H9 (cell line): ENCODE results near the gene PDYN. TPM values are rescaled to one million over a fixed set of nuclear protein-coding genes. Genes with fewer than 3 reads are reported as not detected.

Experiments
- DNase-seq: peaks from one replicate; pipeline ENCODE4 v3.0.0-alpha.2; 2017
- H2AFZ ChIP-seq: one replicate; pipeline ENCODE4 v1.6.1; 2013; ENCODE audit warnings: mild to moderate bottlenecking, low read length, control low read depth, moderate library complexity
- H2AK5ac ChIP-seq: 2 replicates; pipeline ENCODE4 v1.6.1; 2013; ENCODE audit warnings: low read length, control low read depth, mixed read lengths; ENCODE audit not compliant: insufficient read length
- H2BK120ac ChIP-seq: one replicate; pipeline ENCODE4 v1.6.1; 2013; ENCODE audit warnings: low read depth, mild to moderate bottlenecking, low read length, control low read depth, inconsistent platforms; ENCODE audit not compliant: poor library complexity, severe bottlenecking
- H2BK12ac ChIP-seq: 2 replicates; pipeline ENCODE4 v1.6.1; 2013; ENCODE audit warnings: low read length, control low read depth, mixed read lengths, low read depth; ENCODE audit not compliant: insufficient read length
- H2BK15ac ChIP-seq: 2 replicates; pipeline ENCODE4 v1.6.1; 2013; ENCODE audit warnings: low read depth, low read length, control low read depth
- H2BK20ac ChIP-seq: one replicate; pipeline ENCODE4 v1.6.1; 2013; ENCODE audit warnings: low read depth, mild to moderate bottlenecking, low read length, control low read depth, inconsistent platforms; ENCODE audit not compliant: poor library complexity, severe bottlenecking
- H2BK5ac ChIP-seq: 2 replicates; pipeline ENCODE4 v1.6.1; 2013; ENCODE audit warnings: low read length, control low read depth, mixed read lengths; ENCODE audit not compliant: insufficient read length
- H3K14ac ChIP-seq: 2 replicates; pipeline ENCODE4 v1.6.1; 2013; ENCODE audit warnings: low read length, control low read depth; ENCODE audit not compliant: insufficient read depth
- H3K18ac ChIP-seq: 2 replicates; pipeline ENCODE4 v1.6.1; 2013; ENCODE audit warnings: low read depth, mild to moderate bottlenecking, mixed read lengths, low read length, control low read depth; ENCODE audit not compliant: insufficient read length
- H3K23ac ChIP-seq: 2 replicates; pipeline ENCODE4 v1.6.1; 2013; ENCODE audit warnings: low read length, control low read depth, mixed read lengths, low read depth; ENCODE audit not compliant: insufficient read length
- H3K23me2 ChIP-seq: 2 replicates; pipeline ENCODE4 v1.6.1; 2013; ENCODE audit warnings: low read depth, mild to moderate bottlenecking, mixed read lengths, low read length, control low read depth; ENCODE audit not compliant: insufficient read length, poor library complexity, severe bottlenecking
- H3K27ac ChIP-seq: 2 replicates; pipeline ENCODE4 v1.5.1; 2013; ENCODE audit warnings: low read length, control low read depth, mixed read lengths, low read depth; ENCODE audit not compliant: insufficient read length
- H3K27me3 ChIP-seq: 2 replicates; pipeline ENCODE4 v1.6.1; 2013; ENCODE audit warnings: low read length, control low read depth, inconsistent platforms; ENCODE audit not compliant: insufficient read depth
- H3K4ac ChIP-seq: 2 replicates; pipeline ENCODE4 v1.6.1; 2013; ENCODE audit warnings: low read depth, mild to moderate bottlenecking, control low read depth, inconsistent platforms, low read length, moderate library complexity
- H3K4me1 ChIP-seq: 2 replicates; pipeline ENCODE4 v1.6.1; 2013; ENCODE audit warnings: low read length, control low read depth, inconsistent platforms; ENCODE audit not compliant: insufficient read depth
- H3K4me2 ChIP-seq: 2 replicates; pipeline ENCODE4 v1.6.1; 2013; ENCODE audit warnings: low read length, control low read depth, mixed read lengths; ENCODE audit not compliant: insufficient read length, insufficient read depth
- H3K56ac ChIP-seq: 2 replicates; pipeline ENCODE4 v1.6.1; 2013; ENCODE audit warnings: low read depth, mild to moderate bottlenecking, mixed read lengths, low read length, control low read depth; ENCODE audit not compliant: insufficient read length
- H3K79me1 ChIP-seq: 2 replicates; pipeline ENCODE4 v1.6.1; 2013; ENCODE audit warnings: low read depth, mild to moderate bottlenecking, moderate library complexity, low read length, control low read depth, inconsistent platforms; ENCODE audit not compliant: insufficient read depth, poor library complexity, severe bottlenecking
- H3K79me2 ChIP-seq: 2 replicates; pipeline ENCODE4 v1.6.1; 2013; ENCODE audit warnings: low read length, control low read depth, inconsistent platforms; ENCODE audit not compliant: insufficient read depth
- H3K9ac ChIP-seq: 2 replicates; pipeline ENCODE4 v1.6.1; 2013; ENCODE audit warnings: low read length, control low read depth, mixed read lengths; ENCODE audit not compliant: insufficient read length; ENCODE audit errors: extremely low read depth
- H3K9me3 ChIP-seq: one replicate; pipeline ENCODE4 v1.6.1; 2013; ENCODE audit warnings: low read depth, low read length, inconsistent platforms; ENCODE audit not compliant: control insufficient read depth
- H3T11ph ChIP-seq: one replicate; pipeline ENCODE4 v1.6.1; 2013; ENCODE audit warnings: mild to moderate bottlenecking, low read length, control low read depth, inconsistent platforms
- H4K20me1 ChIP-seq: one replicate; pipeline ENCODE4 v1.6.1; 2013; ENCODE audit not compliant: control insufficient read depth, insufficient read length, insufficient read depth
- H4K5ac ChIP-seq: 2 replicates; pipeline ENCODE4 v1.6.1; 2013; ENCODE audit warnings: low read depth, mild to moderate bottlenecking, mixed read lengths, low read length, control low read depth; ENCODE audit not compliant: insufficient read length
- H4K8ac ChIP-seq: replicated peaks from 2 replicates; pipeline ENCODE4 v1.6.1; 2013; ENCODE audit warnings: low read length, control low read depth, mixed read lengths, low read depth; ENCODE audit not compliant: insufficient read length
- H4K91ac ChIP-seq: 2 replicates; pipeline ENCODE4 v1.6.1; 2013; ENCODE audit warnings: low read depth, mild to moderate bottlenecking, moderate library complexity, mixed read lengths, low read length, control low read depth; ENCODE audit not compliant: insufficient read length
- H3K27ac Mint-ChIP-seq, 3 experiments: 2 replicates in 2 of 3; 3 replicates in 1 of 3; pipeline ENCODE4 v1.8.0; 2020 to 2021; ENCODE audit warnings: mixed read lengths in 3 of 3, mild to moderate bottlenecking in 1 of 3, moderate library complexity in 1 of 3
- H3K27me3 Mint-ChIP-seq: 2 replicates; pipeline ENCODE4 v1.8.0; 2021; ENCODE audit warnings: low read depth, mild to moderate bottlenecking, moderate library complexity, mixed read lengths
- H3K36me3 Mint-ChIP-seq, 3 experiments: 2 replicates in 2 of 3; 3 replicates in 1 of 3; pipeline ENCODE4 v1.8.0; 2020 to 2021; ENCODE audit warnings: low read depth in 3 of 3, mixed read lengths in 3 of 3; ENCODE audit not compliant: insufficient read depth in 1 of 3
- H3K4me1 Mint-ChIP-seq, 2 experiments: 2 replicates each; pipeline ENCODE4 v1.8.0; 2020; ENCODE audit warnings: mixed read lengths in 2 of 2
- H3K4me3 Mint-ChIP-seq, 2 experiments: 2 replicates in 1 of 2; 3 replicates in 1 of 2; pipeline ENCODE4 v1.8.0; 2020 to 2021; ENCODE audit warnings: mild to moderate bottlenecking in 2 of 2, mixed read lengths in 2 of 2, moderate library complexity in 1 of 2
- H3K9me3 Mint-ChIP-seq, 2 experiments: 2 replicates in 1 of 2; 3 replicates in 1 of 2; pipeline ENCODE4 v1.8.0; 2020; ENCODE audit warnings: mild to moderate bottlenecking in 2 of 2, mixed read lengths in 2 of 2, moderate library complexity in 1 of 2
- CTCF ChIP-seq: fragments of 200-600 bp; sonication (generic); conservative IDR thresholded peaks from 3 replicates; pipeline ENCODE4 v1.8.0; 2021; ENCODE audit warnings: antibody characterized with exemption, mild to moderate bottlenecking
- WGBS: extraction: QIAGEN DNeasy Blood & Tissue Kit; methylation state at CpG from one replicate; pipeline ENCODE4 v1.1.7; 2013; ENCODE audit warnings: missing lambda C conversion rate, low lambda C conversion rate, mixed read lengths; ENCODE audit not compliant: insufficient read length; ENCODE audit errors: extremely low coverage; 5-methylcytosine and 5-hydroxymethylcytosine counted together
- total RNA-seq: library from RNA; stranded (reverse); gene quantifications from 2 replicates; pipeline ENCODE4 v1.2.1, GENCODE V29; 2021

PDYN gene
- total RNA-seq, 1 experiment from 2014 or later = 0.63 TPM

GRCh38 chr20:2026004-2026403 lies 32.1 kb upstream of the PDYN start:
- Histone ChIP-seq H3K4ac (no peak overlapping the region), H3K4me2 (no peak overlapping the region), H3K23ac (no peak overlapping the region), H3K27me3 (no peaks in the 10 kb centered on the region), H4K20me1 (no peaks in the 10 kb centered on the region), H4K91ac (no peak overlapping the region), H3K27ac (no peak overlapping the region), H3K79me2 (no peaks in the 10 kb centered on the region), H3K56ac (no peak overlapping the region), H2BK20ac (no peak overlapping the region), H2AK5ac (no peak overlapping the region), H2AFZ (no peak overlapping the region), H3K18ac (no peak overlapping the region), H3T11ph (no peak overlapping the region), H2BK15ac (no peak overlapping the region), H2BK5ac (no peak overlapping the region), H3K79me1 (no peaks in the 10 kb centered on the region), H3K9me3 (no peaks in the 10 kb centered on the region), H2BK120ac (no peak overlapping the region), H4K5ac (no peak overlapping the region), H4K8ac (no peak overlapping the region), H3K9ac (no peak overlapping the region), H3K23me2 (no peaks in the 10 kb centered on the region), H3K4me1 (no peaks in the 10 kb centered on the region), H2BK12ac (no peak overlapping the region), H3K14ac (no peak overlapping the region)
- H3K27ac Mint-ChIP-seq = no peak overlapping the region
- no peak for DNase-seq
- H3K9me3 Mint-ChIP-seq = no peaks in the 10 kb centered on the region
- H3K4me3 Mint-ChIP-seq = no peak overlapping the region
- H3K4me1 Mint-ChIP-seq = peaks cover 0 to 5% of the 10 kb centered on the region in 2 experiments; a peak in 3 of 4 replicates
- no peaks in the 10 kb centered on the region for H3K36me3 Mint-ChIP-seq
- WGBS = no CpG with 5 or more reads among the region's 9 CpGs
- no peak for TF ChIP-seq CTCF
- H3K27me3 Mint-ChIP-seq = peaks cover 31% of the 10 kb centered on the region
